GM19463 (cell line): ENCODE measurements around the gene BMERB1.
"Not testable (repeated sequence)": the region's sequence is repeated elsewhere in the genome, so short reads cannot be mapped to it uniquely, and the experiment has no call there.

ENCODE experiments used
- ATAC-seq: cut with Tn5 transposase; IDR thresholded peaks from one replicate; pipeline ENCODE4 v1.9.1; 2021; ENCODE audit warnings: mild to moderate bottlenecking, moderate library complexity; ENCODE audit not compliant: unreplicated experiment

The BMERB1 gene

GRCh38 chr16:15434425-15435215 lies at the start of gene BMERB1:
Gene BMERB1 (plus strand): TSS chr16:15434588. CDS start chr16:15434654, 66 bp downstream.
- ATAC-seq: no peak

- not testable (repeated sequence) for ATAC-seq
These were observed 46.3 kb upstream of the BMERB1 start for GRCh38 chr16:15388060-15388459.

- not testable (repeated sequence) for ATAC-seq
These were observed 44.5 kb upstream of the BMERB1 start for GRCh38 chr16:15389916-15390315.

- not testable (repeated sequence) for ATAC-seq
These were observed 41.4 kb upstream of the BMERB1 start for GRCh38 chr16:15393025-15393424.

- not testable (repeated sequence) for ATAC-seq
These were observed 38.5 kb upstream of the BMERB1 start, which contains the start of gene MPV17L for GRCh38 chr16:15395631-15396508. Gene MPV17L (plus strand): TSS chr16:15395754. CDS start chr16:15395898, 144 bp downstream.

GRCh38 chr16:15396509-15396829 lies 37.9 kb upstream of the BMERB1 start:
- ATAC-seq: not testable (repeated sequence)

GRCh38 chr16:15396948-15397594 lies 37.3 kb upstream of the BMERB1 start:
- no peak for ATAC-seq

- ATAC-seq: no peak
These were observed 35.6 kb upstream of the BMERB1 start for GRCh38 chr16:15398618-15399316.

GRCh38 chr16:15399317-15399716 lies 35.1 kb upstream of the BMERB1 start:
- ATAC-seq: no peak

- ATAC-seq: not testable (repeated sequence)
These were observed 34.1 kb upstream of the BMERB1 start for GRCh38 chr16:15400314-15400713.

- ATAC-seq: no peak
These were observed 32.4 kb upstream of the BMERB1 start for GRCh38 chr16:15401972-15402371.

- no peak for ATAC-seq
These were observed 30.9 kb upstream of the BMERB1 start for GRCh38 chr16:15403392-15403995.

- not testable (repeated sequence) for ATAC-seq
These were observed 30.3 kb upstream of the BMERB1 start for GRCh38 chr16:15404091-15404490.

GRCh38 chr16:15404792-15405191 lies 29.6 kb upstream of the BMERB1 start:
- no peak for ATAC-seq

GRCh38 chr16:15407756-15408155 lies 26.6 kb upstream of the BMERB1 start:
- ATAC-seq: not testable (repeated sequence)

GRCh38 chr16:15409476-15409875 lies 24.9 kb upstream of the BMERB1 start:
- not testable (repeated sequence) for ATAC-seq

- no peak for ATAC-seq
These were observed 18.8 kb upstream of the BMERB1 start for GRCh38 chr16:15415511-15415985.

GRCh38 chr16:15417197-15417596 lies 17.2 kb upstream of the BMERB1 start:
- no peak for ATAC-seq

GRCh38 chr16:15418206-15418605 lies 16.2 kb upstream of the BMERB1 start:
- no peak for ATAC-seq

GRCh38 chr16:15421696-15422095 lies 12.7 kb upstream of the BMERB1 start:
- not testable (repeated sequence) for ATAC-seq
